BJ (cell line): ENCODE data around the gene MRFAP1. TPM values are rescaled to one million over a fixed set of nuclear protein-coding genes. Genes with fewer than 3 reads are reported as not detected.

Experiments used
- CTCF ChIA-PET: fragments of 350-600 bp; formaldehyde crosslinking; extraction: SDS; loops from one replicate; lab custom pipeline; 2021; ENCODE audit warnings: antibody characterized with exemption, inconsistent platforms; lab: Yijun Ruan, JAX
- POLR2A ChIA-PET: fragments of 300-600 bp; sonication (Branson Sonifier 250); formaldehyde crosslinking; extraction: SDS; loops from one replicate; lab custom pipeline; 2021; ENCODE audit warnings: antibody characterized with exemption; lab: Charles Lee
- DNase-seq: peaks from one replicate; pipeline ENCODE4 v3.0.0-alpha.2; 2011; ENCODE audit warnings: low read depth
- H3K27me3 ChIP-seq: 2 replicates; pipeline ENCODE4 v1.6.0; 2011; ENCODE audit warnings: low read length; ENCODE audit not compliant: control insufficient read depth, insufficient read depth
- H3K36me3 ChIP-seq: 2 replicates; pipeline ENCODE4 v1.5.1; 2011; ENCODE audit warnings: low read length; ENCODE audit not compliant: control insufficient read depth, insufficient read depth
- H3K4me3 ChIP-seq: 2 replicates; pipeline ENCODE4 v1.5.1; 2011; ENCODE audit warnings: low read depth, mild to moderate bottlenecking, control low read depth, low read length
- CTCF ChIP-seq: IDR thresholded peaks from 2 replicates; pipeline ENCODE4 v1.5.1; 2011; ENCODE audit warnings: low read depth, mild to moderate bottlenecking, control low read depth, inconsistent platforms, low read length, moderate library complexity; ENCODE audit not compliant: insufficient read depth
- polyA plus RNA-seq: library from polyadenylated mRNA; depleted of rRNA; stranded (reverse); fragments of >200 nt; gene quantifications from 2 replicates; pipeline ENCODE4 v1.2.3, GENCODE V29; 2011

The MRFAP1 gene
- polyA plus RNA-seq, 1 experiment: 225 TPM

DNA sequence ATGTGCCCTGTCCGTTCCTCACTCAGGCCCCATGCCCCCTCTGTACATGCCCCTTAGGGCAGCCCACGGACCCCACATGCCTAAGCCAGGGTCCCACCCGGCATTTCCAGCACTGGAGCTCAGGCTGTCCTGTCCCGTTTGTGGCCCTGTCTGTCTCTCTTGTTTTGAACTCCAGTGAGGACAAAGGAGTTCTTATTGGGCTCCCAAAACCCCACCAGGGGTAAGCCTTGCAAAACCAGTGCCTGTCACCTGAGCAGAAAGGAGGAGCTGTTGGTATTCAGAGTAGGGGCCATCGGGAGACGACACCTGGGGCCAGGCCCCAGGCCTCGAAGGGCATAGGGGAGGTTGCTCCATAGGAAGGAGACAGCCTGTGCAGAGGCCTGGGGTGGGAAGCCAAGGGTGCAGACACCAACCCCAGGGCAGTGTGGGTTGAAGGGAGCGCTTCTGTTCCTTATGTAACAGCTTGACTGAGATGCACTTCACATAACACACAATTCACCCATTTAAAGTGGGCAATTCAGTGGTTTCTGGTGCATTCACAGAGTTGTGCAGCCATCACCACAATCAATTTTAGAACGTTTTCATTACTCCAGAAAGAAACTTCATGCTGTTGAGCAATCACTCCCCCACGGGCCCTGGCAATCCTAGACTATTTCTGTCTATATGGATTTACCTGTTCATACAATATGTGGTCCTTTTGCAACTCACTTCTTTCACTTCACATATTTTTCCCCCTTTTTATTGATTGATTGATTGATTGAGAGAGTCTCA, 33.8 kb upstream of the MRFAP1 start:
- no peak for DNase-seq
- peaks cover 26% of the 10 kb centered on the region for H3K36me3 ChIP-seq
- TF ChIP-seq CTCF: no peak
- POLR2A ChIA-PET: no interaction called here
- no peaks in the 10 kb centered on the region for H3K27me3 ChIP-seq
- CTCF ChIA-PET: no interaction called here
- H3K4me3 ChIP-seq: no peak overlapping the region

DNA sequence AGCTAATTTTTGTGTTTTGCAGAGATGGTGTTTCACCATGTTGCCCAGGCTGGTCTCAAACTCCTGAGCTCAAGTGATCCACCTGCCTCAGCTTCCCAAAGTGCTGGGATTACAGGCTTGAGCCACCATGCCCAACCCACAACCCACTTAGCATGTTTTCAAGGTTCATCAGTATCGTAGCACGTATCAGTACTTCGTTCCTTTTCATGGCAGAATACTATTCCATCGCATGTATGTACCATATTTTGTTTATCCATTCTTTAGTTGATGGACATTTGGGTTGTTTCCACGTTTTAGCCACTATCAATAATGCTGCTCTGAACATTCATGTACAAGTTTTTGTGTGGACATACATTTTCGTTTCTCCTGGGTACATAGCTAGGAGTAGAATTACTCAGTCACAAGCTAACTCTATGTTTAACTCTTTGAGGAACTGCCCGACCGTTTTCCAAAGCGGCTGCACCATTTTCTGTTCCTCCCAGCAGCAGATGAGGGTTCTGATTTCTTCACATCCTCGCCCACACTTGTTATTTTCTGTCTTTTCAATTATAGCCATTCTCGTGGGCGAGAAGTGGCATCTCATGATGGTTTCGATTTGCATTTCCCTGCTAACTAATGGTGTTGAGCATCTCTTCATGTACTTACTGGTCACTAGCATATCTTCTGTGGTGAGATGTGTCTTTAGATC, 33.0 kb upstream of the MRFAP1 start:
- ChIA-PET POLR2A (no interaction called here), CTCF (no interaction called here)
- no peak for DNase-seq
- Histone ChIP-seq H3K36me3 (peaks cover 24% of the 10 kb centered on the region), H3K27me3 (no peaks in the 10 kb centered on the region), H3K4me3 (no peak overlapping the region)
- no peak for TF ChIP-seq CTCF

- ChIA-PET CTCF (no interaction called here), POLR2A (no interaction called here)
- Histone ChIP-seq H3K36me3 (peaks cover 27% of the 10 kb centered on the region), H3K4me3 (no peak overlapping the region), H3K27me3 (no peaks in the 10 kb centered on the region)
- no peak for DNase-seq
- TF ChIP-seq CTCF: no peak
These were observed 31.6 kb upstream of the MRFAP1 start for GRCh38 chr4:6608758-6609414.

GRCh38 chr4:6609415-6610079, 30.9 kb upstream of the MRFAP1 start:
- Histone ChIP-seq H3K4me3 (no peak overlapping the region), H3K27me3 (no peaks in the 10 kb centered on the region), H3K36me3 (peaks cover 32% of the 10 kb centered on the region)
- no peak for DNase-seq
- TF ChIP-seq CTCF: no peak
- ChIA-PET POLR2A (no interaction called here), CTCF (no interaction called here)
